ENCODE measurements around the gene RHOJ. TPM values are rescaled to one million over a fixed set of nuclear protein-coding genes. Genes with fewer than 3 reads are reported as not detected.

The RHOJ gene
- total RNA-seq, 4 donors from 2014 or later = 13.6 to 40.8 (median 25.0) TPM

DNA sequence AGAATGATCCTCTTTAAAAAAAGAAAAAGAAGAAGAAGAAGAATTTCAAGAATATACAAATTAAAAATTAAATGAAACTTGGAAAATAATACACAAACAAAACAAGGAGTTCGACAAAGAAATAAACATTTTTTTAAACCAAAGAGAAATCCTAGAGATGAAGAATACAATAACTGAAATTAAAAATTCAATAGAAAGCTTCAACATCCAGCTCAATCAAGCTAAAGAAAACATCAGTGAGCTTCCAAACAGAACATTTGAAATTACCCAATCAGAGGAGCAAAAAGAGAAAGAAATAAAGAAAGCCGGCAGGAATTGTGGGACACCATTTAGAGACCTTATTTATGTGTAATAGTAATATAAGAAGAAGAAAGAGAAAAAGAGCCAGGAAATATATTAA is 37.2 kb upstream of the RHOJ start:
- H3K36me3 ChIP-seq = no peaks in the 10 kb centered on the region
- TF ChIP-seq POLR2A (IDR thresholded peaks at IDR 0.05) (no peak), CTCF (IDR thresholded peaks at IDR 0.05) (no peak)

GRCh38 chr14:63174760-63175191 is 29.5 kb upstream of the RHOJ start:
- Histone ChIP-seq H3K4me3 (no peak overlapping the region), H3K9me3 (no peaks in the 10 kb centered on the region), H3K27me3 (no peaks in the 10 kb centered on the region), H3K36me3 (no peaks in the 10 kb centered on the region), H3K4me1 (peaks cover 0 to 5% of the 10 kb centered on the region in 2 donors), H3K27ac (no peak overlapping the region)
- TF ChIP-seq CTCF (IDR thresholded peaks at IDR 0.05) = peak; percentile 71 to 84 (median 78)
- TF ChIP-seq POLR2A (IDR thresholded peaks at IDR 0.05) = no peak
- peak in 1 of 2 donors; percentile 49 for DNase-seq
- intact Hi-C loops (cut with DNase I; ENCODE audit: low total_unique reads) = loop anchor here (10.0 kb wide), 1 partner anchor 100 kb away; no protein-coding TSS in a partner anchor

More for the DNA sequence above, 37.2 kb upstream of the RHOJ start:
- no peak overlapping the region for H3K27ac ChIP-seq
- no peaks in the 10 kb centered on the region for H3K4me1 ChIP-seq
- H3K27me3 ChIP-seq = no peaks in the 10 kb centered on the region
- H3K9me3 ChIP-seq = peaks cover 0 to 5% of the 10 kb centered on the region in 2 donors
- no peak for DNase-seq
- intact Hi-C loops (cut with DNase I; ENCODE audit: low total_unique reads) = no loop called here
- H3K4me3 ChIP-seq = no peak overlapping the region

- Histone ChIP-seq H3K4me3 (no peak overlapping the region), H3K36me3 (no peaks in the 10 kb centered on the region), H3K9me3 (no peaks in the 10 kb centered on the region), H3K4me1 (peaks cover 0 to 5% of the 10 kb centered on the region in 2 donors), H3K27ac (no peak overlapping the region), H3K27me3 (no peaks in the 10 kb centered on the region)
- intact Hi-C loops (cut with DNase I; ENCODE audit: low total_unique reads) = loop anchor here (10.0 kb wide), 1 partner anchor 99 kb away; no protein-coding TSS in a partner anchor
- DNase-seq = no peak
- TF ChIP-seq CTCF (IDR thresholded peaks at IDR 0.05) (no peak), POLR2A (IDR thresholded peaks at IDR 0.05) (no peak)
These were observed 28.7 kb upstream of the RHOJ start for GRCh38 chr14:63175531-63175930.

DNA sequence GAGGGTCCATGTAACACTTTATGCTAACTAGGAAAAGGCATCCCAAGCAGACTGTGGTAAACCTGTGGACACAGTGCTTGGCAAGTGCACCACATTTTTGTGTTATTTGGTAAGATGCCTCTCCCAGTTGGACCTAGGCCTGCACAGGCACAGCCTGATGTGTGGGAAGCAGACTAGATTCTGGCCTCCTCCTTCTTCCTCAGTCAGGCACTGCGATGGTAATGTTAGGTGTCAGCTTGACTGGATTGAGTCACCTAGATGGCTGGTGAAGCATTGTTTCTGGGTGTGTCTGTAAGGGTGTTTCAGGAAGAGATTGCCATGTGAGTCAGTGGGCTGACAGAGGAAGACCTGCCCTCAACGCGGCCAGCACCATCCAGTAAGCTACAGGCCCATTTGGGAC is 25.3 kb upstream of the RHOJ start:
- Histone ChIP-seq H3K4me3 (no peak overlapping the region), H3K9me3 (no peaks in the 10 kb centered on the region), H3K4me1 (peaks cover 0 to 5% of the 10 kb centered on the region in 2 donors), H3K27me3 (no peaks in the 10 kb centered on the region), H3K27ac (peak overlapping the region; percentile 46 to 57), H3K36me3 (no peaks in the 10 kb centered on the region)
- no peak for DNase-seq
- TF ChIP-seq CTCF (IDR thresholded peaks at IDR 0.05) (no peak), POLR2A (IDR thresholded peaks at IDR 0.05) (no peak)
- intact Hi-C loops (cut with DNase I; ENCODE audit: low total_unique reads) = loop anchor here (10.0 kb wide), 1 partner anchor 96 kb away; no protein-coding TSS in a partner anchor

DNA sequence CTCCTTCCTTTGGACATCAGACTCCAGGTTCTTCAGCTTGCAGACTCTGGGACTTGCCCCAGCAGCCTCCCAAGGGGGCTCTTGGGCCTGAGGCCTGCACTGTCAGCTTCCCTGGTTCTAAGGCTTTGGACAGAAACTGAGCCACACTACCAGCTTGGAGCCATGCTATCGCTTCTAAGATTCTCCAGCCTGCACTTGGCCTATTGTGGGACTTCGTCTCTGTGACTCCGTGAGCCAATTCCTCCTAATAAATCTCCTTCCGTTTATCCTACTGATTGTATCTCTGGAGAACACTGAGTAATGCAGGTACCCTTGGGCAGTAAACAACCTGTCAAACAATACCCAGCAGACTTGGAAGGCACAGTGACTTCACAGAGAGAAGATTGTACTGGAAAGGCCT is 24.9 kb upstream of the RHOJ start:
- H3K27ac ChIP-seq = peak overlapping the region; percentile 46 to 57
- no peaks in the 10 kb centered on the region for H3K9me3 ChIP-seq
- no peaks in the 10 kb centered on the region for H3K27me3 ChIP-seq
- no peak for TF ChIP-seq CTCF (IDR thresholded peaks at IDR 0.05)
- TF ChIP-seq POLR2A (IDR thresholded peaks at IDR 0.05) = no peak
- H3K4me1 ChIP-seq = peaks cover 0 to 3% of the 10 kb centered on the region in 2 donors
- no peak overlapping the region for H3K4me3 ChIP-seq
- H3K36me3 ChIP-seq = no peaks in the 10 kb centered on the region
- no peak for DNase-seq
- intact Hi-C loops (cut with DNase I; ENCODE audit: low total_unique reads) = loop anchor here (10.0 kb wide), 1 partner anchor 95 kb away; no protein-coding TSS in a partner anchor
